CD4-positive, alpha-beta T cell treated with Interferon gamma for 1 hour (primary cell): Measurements from ENCODE around the gene C2orf92.
A peak's percentile ranks its signal among the peaks of the same experiment; 100 is the strongest.
"Not testable (repeated sequence)": the region's sequence is repeated elsewhere in the genome, so short reads cannot be mapped to it uniquely, and the experiment has no call there.

Experiments
- DNase-seq: peaks from one replicate; pipeline ENCODE4 v3.0.0-alpha.2; 2020

Gene C2orf92

GRCh38 chr2:97669448-97669847 lies at the start of gene C2orf92:
Gene C2orf92, plus strand, starts transcription at chr2:97669713. Its CDS starts 76 bp downstream, at chr2:97669789.
- DNase-seq: no peak

GRCh38 chr2:97620492-97620891 lies 49.0 kb upstream of the C2orf92 start:
- not testable (repeated sequence) for DNase-seq

GRCh38 chr2:97622976-97623375 lies 46.5 kb upstream of the C2orf92 start:
- DNase-seq: not testable (repeated sequence)

GRCh38 chr2:97625354-97626048 lies 44.0 kb upstream of the C2orf92 start:
- not testable (repeated sequence) for DNase-seq

GRCh38 chr2:97626049-97626430 lies 43.5 kb upstream of the C2orf92 start:
- not testable (repeated sequence) for DNase-seq

GRCh38 chr2:97644023-97644717 lies 25.3 kb upstream of the C2orf92 start:
- no peak for DNase-seq

- no peak for DNase-seq
These were observed 24.3 kb upstream of the C2orf92 start for GRCh38 chr2:97645112-97645694.

GRCh38 chr2:97645695-97646629 lies 23.6 kb upstream of the C2orf92 start, which contains the start of gene COX5B:
Gene COX5B, plus strand, starts transcription at chr2:97646062. Its CDS starts 25 bp downstream, at chr2:97646087.
- peak; percentile 98 for DNase-seq

- DNase-seq: no peak
These were observed 22.5 kb upstream of the C2orf92 start for GRCh38 chr2:97646977-97647376.

- DNase-seq: no peak
These were observed 18.4 kb upstream of the C2orf92 start for GRCh38 chr2:97651114-97651513.

GRCh38 chr2:97653473-97653872 lies 16.0 kb upstream of the C2orf92 start:
- no peak for DNase-seq

GRCh38 chr2:97653874-97654273 lies 15.6 kb upstream of the C2orf92 start:
- DNase-seq: no peak

GRCh38 chr2:97654309-97654708 lies 15.2 kb upstream of the C2orf92 start:
- no peak for DNase-seq

- DNase-seq: no peak
These were observed 14.7 kb upstream of the C2orf92 start for GRCh38 chr2:97654791-97655190.

- no peak for DNase-seq
These were observed 13.3 kb upstream of the C2orf92 start for GRCh38 chr2:97656129-97656755.

GRCh38 chr2:97656905-97657587 lies 12.5 kb upstream of the C2orf92 start:
- DNase-seq: no peak

- DNase-seq: no peak
These were observed 11.4 kb upstream of the C2orf92 start for GRCh38 chr2:97657986-97658690.

- DNase-seq: no peak
These were observed 10.8 kb upstream of the C2orf92 start for GRCh38 chr2:97658691-97659157.

- no peak for DNase-seq
These were observed 10.1 kb upstream of the C2orf92 start for GRCh38 chr2:97659256-97660043.
